ENCODE results near the gene ATP1B4.

The ATP1B4 gene

DNA sequence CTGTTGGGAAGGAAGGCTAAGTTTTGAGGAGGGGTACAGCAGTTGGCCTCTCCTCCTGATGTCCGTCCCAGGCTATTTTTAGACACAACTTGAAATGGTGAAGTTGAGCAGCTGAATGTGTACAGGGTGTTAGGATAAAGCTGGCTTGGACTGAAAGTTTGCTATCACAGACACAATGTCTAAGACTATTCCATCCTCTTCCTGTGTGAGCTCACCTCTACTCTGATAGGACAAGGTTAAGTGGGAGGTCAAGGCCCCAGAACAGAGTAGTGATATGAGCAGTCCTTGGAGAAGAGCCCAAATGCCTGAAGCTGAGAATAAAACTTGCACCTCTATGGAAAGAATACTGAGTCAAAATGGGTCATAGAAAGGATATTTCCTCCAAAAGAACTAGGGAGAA is 4.1 kb downstream of the ATP1B4 start:
- DNase-seq, result no peak
- TF ChIP-seq CTCF (IDR thresholded peaks at IDR 0.05; ENCODE audit: borderline replicate concordance, extremely low read depth, low read length, poor library complexity, severe bottlenecking) (no peak), EZH2 (IDR thresholded peaks at IDR 0.05; ENCODE audit: borderline replicate concordance, low read depth, low read length, severe bottlenecking) (no peak)
- Histone ChIP-seq H3K9me3 (ENCODE audit: insufficient read depth, low read length, severe bottlenecking) (no peaks in the 10 kb centered on the region), H3K36me3 (ENCODE audit: insufficient read depth, low read length) (no peaks in the 10 kb centered on the region), H3K27me3 (ENCODE audit: insufficient read depth, low read length, poor library complexity) (no peaks in the 10 kb centered on the region), H3K27ac (ENCODE audit: low read length) (no peak overlapping the region), H3K4me1 (ENCODE audit: insufficient read depth, low read length) (no peaks in the 10 kb centered on the region), H3K4me3 (ENCODE audit: low read depth in 1 of 2, low read length in 2 of 2) (no peak overlapping the region), H3K79me2 (ENCODE audit: insufficient read depth, low read length) (no peaks in the 10 kb centered on the region), H2AFZ (ENCODE audit: low read depth, low read length) (no peak overlapping the region), H3K4me2 (ENCODE audit: insufficient read depth, low read length) (no peak overlapping the region), H3K9ac (ENCODE audit: low read depth, low read length) (no peak overlapping the region), H4K20me1 (ENCODE audit: insufficient read depth, low read length) (no peaks in the 10 kb centered on the region)
- ATAC-seq (ENCODE audit: insufficient read depth, low read depth), result no peak

GRCh38 chrX:120366794-120367193 is 4.9 kb downstream of the ATP1B4 start:
- Histone ChIP-seq H3K27me3 (ENCODE audit: insufficient read depth, low read length, poor library complexity) (no peaks in the 10 kb centered on the region), H3K4me2 (ENCODE audit: insufficient read depth, low read length) (no peak overlapping the region), H4K20me1 (ENCODE audit: insufficient read depth, low read length) (no peaks in the 10 kb centered on the region), H3K27ac (ENCODE audit: low read length) (no peak overlapping the region), H3K4me1 (ENCODE audit: insufficient read depth, low read length) (no peaks in the 10 kb centered on the region), H3K9me3 (ENCODE audit: insufficient read depth, low read length, severe bottlenecking) (no peaks in the 10 kb centered on the region), H2AFZ (ENCODE audit: low read depth, low read length) (no peak overlapping the region), H3K4me3 (ENCODE audit: low read depth in 1 of 2, low read length in 2 of 2) (no peak overlapping the region), H3K9ac (ENCODE audit: low read depth, low read length) (no peak overlapping the region), H3K79me2 (ENCODE audit: insufficient read depth, low read length) (no peaks in the 10 kb centered on the region), H3K36me3 (ENCODE audit: insufficient read depth, low read length) (no peaks in the 10 kb centered on the region)
- ATAC-seq (ENCODE audit: insufficient read depth, low read depth) (no peak), DNase-seq (no peak)
- TF ChIP-seq CTCF (IDR thresholded peaks at IDR 0.05; ENCODE audit: borderline replicate concordance, extremely low read depth, low read length, poor library complexity, severe bottlenecking) (no peak), EZH2 (IDR thresholded peaks at IDR 0.05; ENCODE audit: borderline replicate concordance, low read depth, low read length, severe bottlenecking) (no peak)

- DNase-seq (no peak), ATAC-seq (ENCODE audit: insufficient read depth, low read depth) (no peak)
- Histone ChIP-seq H3K79me2 (ENCODE audit: insufficient read depth, low read length) (no peaks in the 10 kb centered on the region), H2AFZ (ENCODE audit: low read depth, low read length) (no peak overlapping the region), H3K4me3 (ENCODE audit: low read depth in 1 of 2, low read length in 2 of 2) (no peak overlapping the region), H4K20me1 (ENCODE audit: insufficient read depth, low read length) (no peaks in the 10 kb centered on the region), H3K27me3 (ENCODE audit: insufficient read depth, low read length, poor library complexity) (no peaks in the 10 kb centered on the region), H3K36me3 (ENCODE audit: insufficient read depth, low read length) (no peaks in the 10 kb centered on the region), H3K4me2 (ENCODE audit: insufficient read depth, low read length) (no peak overlapping the region), H3K4me1 (ENCODE audit: insufficient read depth, low read length) (no peaks in the 10 kb centered on the region), H3K9ac (ENCODE audit: low read depth, low read length) (no peak overlapping the region), H3K9me3 (ENCODE audit: insufficient read depth, low read length, severe bottlenecking) (no peaks in the 10 kb centered on the region), H3K27ac (ENCODE audit: low read length) (no peak overlapping the region)
- TF ChIP-seq CTCF (IDR thresholded peaks at IDR 0.05; ENCODE audit: borderline replicate concordance, extremely low read depth, low read length, poor library complexity, severe bottlenecking) (no peak), EZH2 (IDR thresholded peaks at IDR 0.05; ENCODE audit: borderline replicate concordance, low read depth, low read length, severe bottlenecking) (no peak)
These were observed 5.7 kb downstream of the ATP1B4 start for GRCh38 chrX:120367402-120368109.

All from DND-41 (cell line).